Measurements from ENCODE around the gene DCAF8.

DCAF8 gene

DNA sequence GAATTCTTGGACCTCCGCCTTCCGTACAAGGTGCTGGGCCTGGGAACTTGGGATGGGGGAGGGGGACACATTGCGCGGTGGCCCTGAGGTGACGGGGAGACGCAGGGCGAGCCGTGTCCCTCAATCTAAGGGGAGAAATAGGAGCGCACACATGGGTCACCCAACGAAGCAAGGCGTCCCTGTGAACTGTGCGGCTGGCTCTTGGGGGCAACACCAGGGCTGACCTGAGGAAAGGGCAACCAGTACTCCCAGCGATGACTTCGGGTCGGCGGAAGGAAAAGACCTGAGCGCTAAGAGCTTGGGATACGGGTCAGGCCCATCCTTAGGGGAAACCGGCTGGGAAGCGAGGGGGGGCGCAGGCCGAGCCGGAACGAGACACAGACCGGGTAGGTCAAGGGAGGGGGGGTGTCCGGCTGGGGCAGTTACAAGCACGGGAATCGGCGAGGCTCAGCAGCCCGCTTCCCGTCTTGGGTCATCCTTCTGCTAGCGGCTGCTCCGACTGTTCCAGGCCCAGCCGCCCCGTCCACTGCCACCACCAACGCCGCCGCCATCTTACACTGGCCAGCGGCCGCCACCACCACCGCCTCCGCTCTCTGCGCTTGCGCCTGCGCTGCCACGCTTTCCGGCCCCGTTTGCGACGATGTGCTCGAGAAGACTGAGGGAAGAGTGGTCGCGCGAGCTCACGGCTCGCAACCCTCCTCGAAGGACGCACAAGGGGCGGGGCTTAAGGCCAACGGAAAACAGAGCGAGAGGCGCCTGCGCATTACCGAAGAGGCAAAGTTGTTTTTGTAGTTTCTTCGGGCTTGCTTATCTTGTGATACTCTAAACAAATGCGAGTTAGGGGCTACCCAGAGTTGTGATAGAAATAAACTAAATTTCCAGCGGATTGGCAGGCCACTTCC lies at the start of gene DCAF8:
Gene DCAF8 (minus strand): TSS at position 657 of the 902 bp plus-strand sequence. CDS start 18,541 bp downstream, outside the sequence.
- peak within 1 kb of the TSS; percentile 99 for H3K27ac ChIP-seq (ENCODE audit: low read length)
- H3K27me3 ChIP-seq (ENCODE audit: low read depth, low read length) = no peaks in the 10 kb centered on the region
- H3K36me3 ChIP-seq (ENCODE audit: control insufficient read depth in 1 of 2, insufficient read depth in 2 of 2, low read length in 2 of 2) = peaks cover 0 to 4% of the 10 kb centered on the region in 2 donors
- H3K4me1 ChIP-seq (ENCODE audit: control insufficient read depth in 1 of 2, insufficient read depth in 2 of 2, low read length in 2 of 2) = peaks cover 14 to 36% of the 10 kb centered on the region in 2 donors
- no peaks in the 10 kb centered on the region for H3K9me3 ChIP-seq (ENCODE audit: control insufficient read depth in 1 of 2, low read length in 2 of 2)
- peak within 1 kb of the TSS; percentile 84 for H3K4me3 ChIP-seq (ENCODE audit: low read depth in 1 of 2, low read length in 2 of 2)

DNA sequence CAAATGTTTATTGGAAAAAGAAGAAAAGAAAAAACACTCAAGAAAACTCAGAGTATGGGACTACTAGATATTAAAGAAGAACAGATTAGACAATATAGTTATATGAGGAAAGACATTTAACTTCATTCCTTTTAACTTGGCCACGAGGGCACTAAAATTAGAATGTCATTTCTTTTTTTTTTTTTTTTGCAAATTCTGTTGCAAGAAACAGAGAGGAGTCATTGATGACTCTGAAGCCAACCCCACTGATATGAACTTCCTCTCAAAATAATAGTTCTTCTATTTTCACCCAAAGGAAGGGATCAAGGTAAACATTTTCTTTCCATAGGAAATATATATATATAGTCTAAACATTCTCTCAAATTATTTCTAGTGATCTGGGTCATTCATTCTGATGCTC lies 47.2 kb upstream of the DCAF8 start:
- H3K4me1 ChIP-seq (ENCODE audit: control insufficient read depth in 1 of 2, insufficient read depth in 2 of 2, low read length in 2 of 2) = no peaks in the 10 kb centered on the region
- H3K9me3 ChIP-seq (ENCODE audit: control insufficient read depth in 1 of 2, low read length in 2 of 2) = no peaks in the 10 kb centered on the region
- H3K4me3 ChIP-seq (ENCODE audit: low read depth in 1 of 2, low read length in 2 of 2) = no peak overlapping the region
- H3K27me3 ChIP-seq (ENCODE audit: low read depth, low read length) = no peaks in the 10 kb centered on the region
- peaks cover 84 to 90% of the 10 kb centered on the region in 2 donors for H3K36me3 ChIP-seq (ENCODE audit: control insufficient read depth in 1 of 2, insufficient read depth in 2 of 2, low read length in 2 of 2)
- H3K27ac ChIP-seq (ENCODE audit: low read length) = no peak overlapping the region

DNA sequence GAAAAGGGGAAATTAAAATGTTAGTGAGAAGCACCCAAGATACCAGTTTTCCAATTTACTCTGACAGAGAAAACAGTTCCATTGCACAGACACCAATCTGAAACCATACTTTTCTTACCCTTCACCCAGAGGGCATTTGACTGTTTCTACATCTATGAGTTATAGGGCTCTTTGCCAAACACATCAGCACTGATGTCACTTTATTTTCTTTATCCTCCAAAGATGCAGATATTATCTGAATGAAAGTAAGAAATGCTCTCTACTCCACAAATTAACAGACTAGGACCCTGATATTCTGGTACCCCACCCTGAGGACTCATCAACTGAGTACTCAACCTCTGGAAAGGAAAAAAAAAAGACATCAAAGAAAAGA lies 46.8 kb upstream of the DCAF8 start:
- no peak overlapping the region for H3K27ac ChIP-seq (ENCODE audit: low read length)
- no peaks in the 10 kb centered on the region for H3K4me1 ChIP-seq (ENCODE audit: control insufficient read depth in 1 of 2, insufficient read depth in 2 of 2, low read length in 2 of 2)
- no peaks in the 10 kb centered on the region for H3K27me3 ChIP-seq (ENCODE audit: low read depth, low read length)
- H3K36me3 ChIP-seq (ENCODE audit: control insufficient read depth in 1 of 2, insufficient read depth in 2 of 2, low read length in 2 of 2) = peaks cover 80 to 86% of the 10 kb centered on the region in 2 donors
- H3K9me3 ChIP-seq (ENCODE audit: control insufficient read depth in 1 of 2, low read length in 2 of 2) = no peaks in the 10 kb centered on the region
- H3K4me3 ChIP-seq (ENCODE audit: low read depth in 1 of 2, low read length in 2 of 2) = no peak overlapping the region

DNA sequence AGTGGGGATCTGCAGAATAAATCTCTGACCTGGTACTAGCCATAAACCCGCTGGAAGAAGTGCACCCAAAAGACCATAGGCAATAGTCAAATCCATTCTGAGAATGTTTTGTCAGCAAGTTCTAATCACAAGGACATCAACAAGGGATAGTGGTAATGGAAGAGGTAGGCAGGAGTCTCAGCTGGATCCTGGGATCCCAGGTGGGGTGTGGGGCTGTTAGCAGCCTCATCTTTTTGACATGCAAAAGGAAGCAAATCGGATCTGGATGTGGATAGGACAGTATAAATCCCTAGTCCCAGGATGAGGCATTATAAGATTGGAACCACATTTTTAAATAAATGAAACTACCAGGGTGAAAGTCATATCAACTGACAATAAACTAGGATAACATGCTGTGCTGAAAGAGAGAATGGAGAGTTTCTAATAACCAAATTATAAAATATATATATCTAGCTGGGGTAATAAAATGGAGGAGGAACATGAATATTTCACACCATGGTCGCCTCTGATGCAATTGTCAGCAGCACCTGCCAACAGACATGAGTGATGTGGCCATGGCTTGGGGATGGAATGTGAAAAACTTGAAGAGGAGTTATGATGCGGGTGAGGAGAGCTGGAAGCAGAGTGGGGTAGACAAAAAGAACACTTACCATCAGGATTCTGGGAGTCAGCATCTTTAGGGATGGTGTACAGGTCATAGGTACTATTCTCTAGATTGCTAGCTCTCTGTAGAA lies 46.3 kb upstream of the DCAF8 start:
- H3K27ac ChIP-seq (ENCODE audit: low read length) = no peak overlapping the region
- H3K4me1 ChIP-seq (ENCODE audit: control insufficient read depth in 1 of 2, insufficient read depth in 2 of 2, low read length in 2 of 2) = no peaks in the 10 kb centered on the region
- no peaks in the 10 kb centered on the region for H3K27me3 ChIP-seq (ENCODE audit: low read depth, low read length)
- H3K4me3 ChIP-seq (ENCODE audit: low read depth in 1 of 2, low read length in 2 of 2) = no peak overlapping the region
- no peaks in the 10 kb centered on the region for H3K9me3 ChIP-seq (ENCODE audit: control insufficient read depth in 1 of 2, low read length in 2 of 2)
- peaks cover 77 to 81% of the 10 kb centered on the region in 2 donors for H3K36me3 ChIP-seq (ENCODE audit: control insufficient read depth in 1 of 2, insufficient read depth in 2 of 2, low read length in 2 of 2)

DNA sequence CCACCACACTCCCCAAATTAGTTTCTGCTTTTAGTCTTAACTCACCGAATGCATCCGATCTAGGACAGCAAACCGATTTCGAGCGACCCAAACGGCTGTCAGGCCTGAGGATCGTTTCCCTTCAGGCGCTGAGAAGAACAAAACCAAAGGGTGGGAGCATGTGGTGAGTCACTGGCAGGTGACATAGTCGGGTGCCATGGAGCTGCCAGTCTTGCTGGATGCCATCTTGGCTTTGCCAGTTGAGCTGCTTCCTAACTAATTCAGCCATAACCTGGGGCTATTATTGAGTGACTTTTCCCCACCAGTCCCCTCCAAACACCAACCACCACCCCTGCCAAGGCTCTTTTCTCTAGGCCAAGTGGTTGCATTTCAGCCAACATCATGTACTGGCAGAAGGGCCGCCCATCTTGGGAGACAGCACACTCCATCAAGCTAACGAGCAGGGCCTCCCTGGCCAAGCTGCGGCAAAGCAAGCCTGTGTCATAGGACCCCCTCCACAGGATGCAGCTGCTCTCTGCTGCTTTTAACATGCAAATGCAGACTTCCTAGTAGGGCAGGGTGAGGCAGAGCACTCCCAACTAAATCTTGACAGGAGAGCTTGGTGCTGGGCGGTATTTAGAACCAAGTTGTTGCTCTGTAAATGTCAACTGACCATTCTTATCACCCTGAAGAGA lies 44.9 kb upstream of the DCAF8 start:
- H3K27ac ChIP-seq (ENCODE audit: low read length) = no peak overlapping the region
- no peak overlapping the region for H3K4me3 ChIP-seq (ENCODE audit: low read depth in 1 of 2, low read length in 2 of 2)
- H3K36me3 ChIP-seq (ENCODE audit: control insufficient read depth in 1 of 2, insufficient read depth in 2 of 2, low read length in 2 of 2) = peaks cover 74 to 78% of the 10 kb centered on the region in 2 donors
- no peaks in the 10 kb centered on the region for H3K9me3 ChIP-seq (ENCODE audit: control insufficient read depth in 1 of 2, low read length in 2 of 2)
- no peaks in the 10 kb centered on the region for H3K27me3 ChIP-seq (ENCODE audit: low read depth, low read length)
- no peaks in the 10 kb centered on the region for H3K4me1 ChIP-seq (ENCODE audit: control insufficient read depth in 1 of 2, insufficient read depth in 2 of 2, low read length in 2 of 2)

DNA sequence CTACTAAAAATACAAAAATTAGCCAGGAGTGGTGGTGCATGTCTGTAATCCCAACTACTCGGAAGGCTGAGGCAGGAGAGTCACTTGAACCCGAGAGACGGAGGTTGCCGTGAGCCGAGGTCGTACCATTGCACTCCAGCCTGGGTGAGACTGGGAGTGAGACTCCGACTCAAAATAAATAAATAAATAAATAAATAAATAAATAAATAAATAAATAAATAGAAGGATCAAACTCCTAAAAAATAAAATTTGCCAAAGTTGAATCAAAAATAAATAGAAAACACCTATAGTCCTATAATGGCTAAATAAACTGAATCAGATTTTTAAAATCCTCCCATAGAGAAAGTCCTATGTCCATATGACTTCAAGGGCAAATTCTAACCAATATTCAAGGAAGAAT lies 37.8 kb upstream of the DCAF8 start:
- Histone ChIP-seq H3K27me3 (ENCODE audit: low read depth, low read length) (no peaks in the 10 kb centered on the region), H3K4me1 (ENCODE audit: control insufficient read depth in 1 of 2, insufficient read depth in 2 of 2, low read length in 2 of 2) (no peaks in the 10 kb centered on the region), H3K36me3 (ENCODE audit: control insufficient read depth in 1 of 2, insufficient read depth in 2 of 2, low read length in 2 of 2) (peaks cover 51 to 62% of the 10 kb centered on the region in 2 donors)

DNA sequence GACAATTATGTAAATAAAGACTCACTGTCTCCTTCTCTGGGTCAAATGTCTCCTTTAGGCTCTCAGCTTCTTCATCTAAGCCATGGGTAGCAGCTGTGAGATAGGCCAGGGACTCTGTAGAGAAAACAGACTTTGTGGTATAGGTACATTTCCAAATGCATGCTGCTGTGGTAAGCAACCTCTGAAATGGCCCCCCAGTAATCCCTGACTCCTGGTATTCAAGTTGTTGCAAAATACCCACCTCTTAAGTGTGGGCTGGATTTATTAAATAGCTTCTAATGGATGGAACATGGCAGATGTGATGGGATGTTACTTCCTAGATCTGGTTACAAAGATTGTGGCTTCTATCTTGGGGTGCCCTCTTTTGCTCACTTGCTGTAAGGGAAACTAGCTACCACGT lies 33.7 kb upstream of the DCAF8 start:
- no peak overlapping the region for H3K4me3 ChIP-seq (ENCODE audit: low read depth in 1 of 2, low read length in 2 of 2)
- H3K9me3 ChIP-seq (ENCODE audit: control insufficient read depth in 1 of 2, low read length in 2 of 2) = no peaks in the 10 kb centered on the region
- H3K27me3 ChIP-seq (ENCODE audit: low read depth, low read length) = no peaks in the 10 kb centered on the region
- H3K4me1 ChIP-seq (ENCODE audit: control insufficient read depth in 1 of 2, insufficient read depth in 2 of 2, low read length in 2 of 2) = peaks cover 0 to 4% of the 10 kb centered on the region in 2 donors
- H3K27ac ChIP-seq (ENCODE audit: low read length) = no peak overlapping the region
- peaks cover 79 to 91% of the 10 kb centered on the region in 2 donors for H3K36me3 ChIP-seq (ENCODE audit: control insufficient read depth in 1 of 2, insufficient read depth in 2 of 2, low read length in 2 of 2)

More for the DNA sequence above, 37.8 kb upstream of the DCAF8 start:
- H3K9me3 ChIP-seq (ENCODE audit: control insufficient read depth in 1 of 2, low read length in 2 of 2) = no peaks in the 10 kb centered on the region
- no peak overlapping the region for H3K27ac ChIP-seq (ENCODE audit: low read length)
- H3K4me3 ChIP-seq (ENCODE audit: low read depth in 1 of 2, low read length in 2 of 2) = no peak overlapping the region

DNA sequence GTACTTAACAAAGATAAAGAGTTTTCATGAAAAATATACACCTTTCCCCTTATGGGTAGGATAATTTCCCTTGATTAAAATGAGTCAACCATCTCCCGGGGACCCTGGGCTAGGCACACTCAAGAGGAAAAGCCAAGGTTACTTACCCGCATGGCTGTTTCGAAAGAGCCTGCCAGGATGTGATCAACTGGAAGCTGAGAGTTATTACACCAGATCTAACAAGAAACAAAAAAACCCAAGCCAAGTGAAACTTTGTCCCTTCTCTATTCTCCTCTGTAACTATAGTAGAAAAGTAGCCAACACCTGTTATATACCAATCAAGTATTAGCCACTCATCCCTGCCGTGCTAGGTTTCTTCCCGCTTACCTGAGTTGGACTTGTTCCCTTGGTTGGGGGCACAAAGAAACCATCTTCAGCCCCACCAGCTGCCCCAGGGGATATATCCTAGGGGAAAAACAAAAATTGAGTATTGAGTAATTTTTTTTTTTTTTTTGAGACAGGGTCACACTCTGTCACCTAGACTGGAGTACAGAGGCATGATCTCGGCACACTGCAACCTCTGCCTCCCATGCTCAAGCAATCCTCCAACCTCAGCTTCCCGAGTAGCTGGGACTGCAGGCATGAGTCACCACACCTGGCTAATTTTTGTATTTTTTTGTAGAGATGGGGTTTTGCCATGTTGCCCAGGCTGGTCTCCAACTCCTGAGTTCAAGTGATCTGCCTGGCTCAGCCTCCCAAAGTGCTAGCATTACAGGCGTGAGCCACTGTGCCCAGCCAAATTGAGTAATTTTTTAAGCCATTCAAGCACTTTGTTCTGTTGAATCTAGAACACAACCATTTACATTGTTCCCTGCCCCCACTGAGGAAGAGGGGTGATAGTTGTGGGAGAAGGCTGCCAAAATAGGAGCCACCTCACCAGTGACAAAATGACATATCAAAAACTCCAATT lies 30.9 kb upstream of the DCAF8 start:
- Histone ChIP-seq H3K27ac (ENCODE audit: low read length) (no peak overlapping the region), H3K36me3 (ENCODE audit: control insufficient read depth in 1 of 2, insufficient read depth in 2 of 2, low read length in 2 of 2) (peaks cover 84 to 91% of the 10 kb centered on the region in 2 donors)

DNA sequence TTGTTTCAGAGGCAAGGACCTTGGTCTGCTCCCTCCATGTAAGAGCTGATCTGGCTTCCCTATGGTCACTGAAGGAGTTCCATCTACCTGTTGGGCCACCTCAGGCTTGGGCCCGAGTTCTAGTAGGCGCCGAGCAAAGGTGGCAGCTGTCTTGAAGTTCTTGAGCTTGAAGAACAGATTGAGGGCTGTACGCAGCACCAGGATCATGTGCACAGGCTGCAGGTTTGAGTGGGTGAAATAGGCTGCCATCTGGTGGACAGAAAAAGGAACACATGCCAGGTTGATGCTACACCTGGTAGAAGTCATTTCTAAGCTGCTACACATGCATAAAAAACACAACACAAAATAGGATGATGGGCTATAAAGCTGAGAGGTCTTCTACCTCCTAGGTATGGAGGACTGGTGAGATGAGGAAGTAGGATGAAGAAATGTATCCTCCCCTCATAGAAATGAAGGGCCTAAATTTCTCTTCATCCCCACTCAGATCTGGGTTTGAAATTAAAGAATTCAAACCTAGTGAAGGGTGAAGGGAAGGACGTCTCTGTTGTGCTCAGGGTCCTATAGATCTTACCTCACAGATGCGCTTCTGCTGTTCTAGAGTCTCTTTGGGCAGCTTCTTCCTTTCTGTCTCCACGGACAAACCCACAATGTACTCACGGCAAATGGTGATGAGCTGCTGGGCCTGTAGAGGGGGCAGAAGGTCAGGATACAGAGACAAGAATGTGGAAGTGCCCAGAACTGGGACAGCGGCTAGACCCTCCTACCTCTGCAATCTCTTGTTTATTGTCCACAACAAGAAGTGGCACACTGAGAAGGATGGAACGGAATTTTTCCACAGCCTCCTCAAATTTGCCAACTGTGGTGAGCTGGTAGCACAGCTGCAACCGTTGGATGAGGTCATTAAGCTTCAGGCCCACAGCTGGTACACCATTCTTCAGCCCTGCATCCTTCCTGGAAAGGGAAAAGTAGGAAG lies 29.2 kb upstream of the DCAF8 start:
- H3K9me3 ChIP-seq (ENCODE audit: control insufficient read depth in 1 of 2, low read length in 2 of 2) = no peaks in the 10 kb centered on the region
- H3K27ac ChIP-seq (ENCODE audit: low read length) = no peak overlapping the region
- peaks cover 69 to 78% of the 10 kb centered on the region in 2 donors for H3K36me3 ChIP-seq (ENCODE audit: control insufficient read depth in 1 of 2, insufficient read depth in 2 of 2, low read length in 2 of 2)
- no peaks in the 10 kb centered on the region for H3K27me3 ChIP-seq (ENCODE audit: low read depth, low read length)
- H3K4me1 ChIP-seq (ENCODE audit: control insufficient read depth in 1 of 2, insufficient read depth in 2 of 2, low read length in 2 of 2) = peaks cover 0 to 5% of the 10 kb centered on the region in 2 donors
- no peak overlapping the region for H3K4me3 ChIP-seq (ENCODE audit: low read depth in 1 of 2, low read length in 2 of 2)

More for the DNA sequence above, 30.9 kb upstream of the DCAF8 start:
- Histone ChIP-seq H3K4me3 (ENCODE audit: low read depth in 1 of 2, low read length in 2 of 2) (no peak overlapping the region), H3K9me3 (ENCODE audit: control insufficient read depth in 1 of 2, low read length in 2 of 2) (no peaks in the 10 kb centered on the region), H3K4me1 (ENCODE audit: control insufficient read depth in 1 of 2, insufficient read depth in 2 of 2, low read length in 2 of 2) (peaks cover 0 to 5% of the 10 kb centered on the region in 2 donors), H3K27me3 (ENCODE audit: low read depth, low read length) (no peaks in the 10 kb centered on the region)
